ENCODE results near the gene MCFD2. TPM values are rescaled to one million over a fixed set of nuclear protein-coding genes. Genes with fewer than 3 reads are reported as not detected.

The MCFD2 gene
- total RNA-seq, 1 experiment from 2014 or later: 90.5 TPM

DNA sequence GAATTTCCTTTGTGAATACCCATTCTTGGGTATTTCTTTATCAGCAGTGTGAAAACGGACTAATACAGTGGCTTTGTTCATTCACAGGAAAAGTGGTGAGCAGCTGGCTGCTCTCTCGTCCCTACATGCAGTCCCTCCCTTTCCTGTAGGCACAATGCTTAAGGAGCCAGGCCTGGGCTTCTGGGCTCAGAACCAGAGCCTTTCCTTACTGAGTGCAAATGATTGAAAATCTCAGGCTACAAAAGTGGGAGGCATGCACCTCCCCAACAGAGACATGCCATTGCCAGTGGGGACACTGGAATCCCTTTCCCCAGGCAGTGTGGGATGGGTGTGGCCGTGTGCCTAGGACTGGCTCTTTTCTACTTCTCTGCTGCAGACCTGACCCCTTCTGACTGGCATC is 61.3 kb downstream of the MCFD2 start:
- no peaks in the 10 kb centered on the region for H3K27me3 ChIP-seq (replicated peaks; ENCODE audit: insufficient read depth, low read depth, low read length, poor library complexity)
- intact Hi-C loops (cut with micrococcal nuclease; ENCODE audit: unreplicated experiment): no loop called here
- TF ChIP-seq, protein P1, sequence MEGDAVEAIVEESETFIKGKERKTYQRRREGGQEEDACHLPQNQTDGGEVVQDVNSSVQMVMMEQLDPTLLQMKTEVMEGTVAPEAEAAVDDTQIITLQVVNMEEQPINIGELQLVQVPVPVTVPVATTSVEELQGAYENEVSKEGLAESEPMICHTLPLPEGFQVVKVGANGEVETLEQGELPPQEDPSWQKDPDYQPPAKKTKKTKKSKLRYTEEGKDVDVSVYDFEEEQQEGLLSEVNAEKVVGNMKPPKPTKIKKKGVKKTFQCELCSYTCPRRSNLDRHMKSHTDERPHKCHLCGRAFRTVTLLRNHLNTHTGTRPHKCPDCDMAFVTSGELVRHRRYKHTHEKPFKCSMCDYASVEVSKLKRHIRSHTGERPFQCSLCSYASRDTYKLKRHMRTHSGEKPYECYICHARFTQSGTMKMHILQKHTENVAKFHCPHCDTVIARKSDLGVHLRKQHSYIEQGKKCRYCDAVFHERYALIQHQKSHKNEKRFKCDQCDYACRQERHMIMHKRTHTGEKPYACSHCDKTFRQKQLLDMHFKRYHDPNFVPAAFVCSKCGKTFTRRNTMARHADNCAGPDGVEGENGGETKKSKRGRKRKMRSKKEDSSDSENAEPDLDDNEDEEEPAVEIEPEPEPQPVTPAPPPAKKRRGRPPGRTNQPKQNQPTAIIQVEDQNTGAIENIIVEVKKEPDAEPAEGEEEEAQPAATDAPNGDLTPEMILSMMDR (conservative IDR thresholded peaks at IDR 0.05; ENCODE audit: low read depth, low read length): no peak
- TF ChIP-seq EZH2 (IDR thresholded peaks at IDR 0.05; ENCODE audit: borderline replicate concordance, low read depth, low read length, poor library complexity, severe bottlenecking): no peak
- BruUV-seq (replicated peaks): no TSS peak
- H3K4me3 ChIP-seq (ENCODE audit: low read depth, low read length, poor library complexity, severe bottlenecking): no peak overlapping the region
- POLR2A ChIA-PET (ENCODE audit: low non-redundant PET): no interaction called here
- no peak overlapping the region for H3K27ac ChIP-seq (ENCODE audit: low read depth, low read length, poor library complexity, severe bottlenecking)
- CTCF ChIA-PET: no interaction called here
- peaks cover 16% of the 10 kb centered on the region for H3K4me1 ChIP-seq (ENCODE audit: insufficient read depth, low read length, poor library complexity, severe bottlenecking)
- H3K36me3 ChIP-seq (ENCODE audit: insufficient read depth, low read length, poor library complexity, severe bottlenecking): no peaks in the 10 kb centered on the region
- no peak for DNase-seq (ENCODE audit: low spot score)
- H3K9me3 ChIP-seq (ENCODE audit: low read depth, low read length, poor library complexity, severe bottlenecking): no peaks in the 10 kb centered on the region

DNA sequence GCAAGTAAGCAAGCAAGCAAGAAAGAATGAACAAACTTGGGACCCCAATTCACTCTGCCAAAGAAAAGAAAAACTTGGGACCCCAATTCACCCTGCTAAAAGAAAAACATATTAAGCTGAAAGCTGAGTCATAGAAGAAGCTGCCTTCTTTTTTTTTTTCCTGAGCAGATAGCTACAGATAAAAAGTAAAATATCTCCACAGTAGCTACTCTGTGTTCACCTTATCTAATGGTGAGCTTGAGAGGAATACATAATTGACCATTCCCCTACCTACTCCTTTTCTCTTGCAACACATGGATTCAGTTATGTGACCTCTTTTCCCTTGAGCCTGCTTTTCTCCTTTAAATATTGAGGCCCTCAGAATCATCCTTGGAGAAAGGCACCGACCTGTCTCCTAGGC is 63.0 kb downstream of the MCFD2 start:
- DNase-seq (ENCODE audit: low spot score): no peak
- POLR2A ChIA-PET (ENCODE audit: low non-redundant PET): interaction anchor here (0.7 kb wide), 1 partner anchor 679 kb away, joined by 11 read pairs; no protein-coding TSS in a partner anchor
- Histone ChIP-seq H3K27me3 (replicated peaks; ENCODE audit: insufficient read depth, low read depth, low read length, poor library complexity) (no peaks in the 10 kb centered on the region), H3K36me3 (ENCODE audit: insufficient read depth, low read length, poor library complexity, severe bottlenecking) (no peaks in the 10 kb centered on the region), H3K27ac (ENCODE audit: low read depth, low read length, poor library complexity, severe bottlenecking) (no peak overlapping the region), H3K4me1 (ENCODE audit: insufficient read depth, low read length, poor library complexity, severe bottlenecking) (peaks cover 33% of the 10 kb centered on the region), H3K9me3 (ENCODE audit: low read depth, low read length, poor library complexity, severe bottlenecking) (no peaks in the 10 kb centered on the region), H3K4me3 (ENCODE audit: low read depth, low read length, poor library complexity, severe bottlenecking) (no peak overlapping the region)
- no peak for TF ChIP-seq EZH2 (IDR thresholded peaks at IDR 0.05; ENCODE audit: borderline replicate concordance, low read depth, low read length, poor library complexity, severe bottlenecking)
- TF ChIP-seq, protein P1 (conservative IDR thresholded peaks at IDR 0.05; ENCODE audit: low read depth, low read length): no peak
- CTCF ChIA-PET: no interaction called here
- intact Hi-C loops (cut with micrococcal nuclease; ENCODE audit: unreplicated experiment): no loop called here
- BruUV-seq (replicated peaks): no TSS peak

DNA sequence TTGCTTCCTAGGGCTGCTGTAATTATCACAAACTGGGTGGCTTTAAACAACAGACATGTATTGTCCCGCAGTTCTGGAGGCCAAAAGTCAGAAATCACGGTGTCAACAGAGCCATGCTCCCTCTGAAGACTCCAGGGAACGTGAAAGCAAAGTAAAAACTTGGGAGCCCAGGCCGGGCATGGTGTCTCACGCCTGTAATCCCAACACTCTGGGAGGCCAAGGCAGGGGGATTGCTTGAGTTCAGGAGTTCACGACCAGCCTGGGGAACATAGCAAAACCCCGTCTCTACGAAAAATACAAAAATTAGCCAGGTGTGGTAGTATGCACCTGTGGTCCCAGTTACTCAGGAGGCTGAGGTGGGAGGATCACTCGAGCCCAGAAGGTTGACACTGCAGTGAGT is 63.5 kb downstream of the MCFD2 start:
- H3K4me1 ChIP-seq (ENCODE audit: insufficient read depth, low read length, poor library complexity, severe bottlenecking): peaks cover 38% of the 10 kb centered on the region
- ChIA-PET POLR2A (ENCODE audit: low non-redundant PET) (no interaction called here), CTCF (no interaction called here)
- H3K36me3 ChIP-seq (ENCODE audit: insufficient read depth, low read length, poor library complexity, severe bottlenecking): no peaks in the 10 kb centered on the region
- TF ChIP-seq, protein P1 (conservative IDR thresholded peaks at IDR 0.05; ENCODE audit: low read depth, low read length): no peak
- no peak for TF ChIP-seq EZH2 (IDR thresholded peaks at IDR 0.05; ENCODE audit: borderline replicate concordance, low read depth, low read length, poor library complexity, severe bottlenecking)
- H3K27ac ChIP-seq (ENCODE audit: low read depth, low read length, poor library complexity, severe bottlenecking): no peak overlapping the region
- no peak for DNase-seq (ENCODE audit: low spot score)
- no peaks in the 10 kb centered on the region for H3K9me3 ChIP-seq (ENCODE audit: low read depth, low read length, poor library complexity, severe bottlenecking)
- no peaks in the 10 kb centered on the region for H3K27me3 ChIP-seq (replicated peaks; ENCODE audit: insufficient read depth, low read depth, low read length, poor library complexity)
- BruUV-seq (replicated peaks): no TSS peak
- intact Hi-C loops (cut with micrococcal nuclease; ENCODE audit: unreplicated experiment): no loop called here
- H3K4me3 ChIP-seq (ENCODE audit: low read depth, low read length, poor library complexity, severe bottlenecking): no peak overlapping the region

Other genes starting within 250 kb of the MCFD2 start
- gene SOCS5, start 216.5 kb downstream of the MCFD2 start, total RNA-seq (2021): 13.7 and 15.1 TPM in 2 replicates
- gene TTC7A, start 25.4 kb upstream of the MCFD2 start, total RNA-seq (2021): 1.8 and 4.3 TPM in 2 replicates
- 0.37 and 0.75 TPM in 2 replicates for gene STPG4, start 239.5 kb upstream of the MCFD2 start, total RNA-seq (2021)

All from A673 (cell line).